ENCODE measurements around the gene CAMK1D. TPM values are rescaled to one million over a fixed set of nuclear protein-coding genes. Genes with fewer than 3 reads are reported as not detected.
A peak's percentile ranks its signal among the peaks of the same experiment; 100 is the strongest.

The CAMK1D gene
- total RNA-seq, 2 donors from 2014 or later, result 4.8 to 14.5 TPM

- Histone ChIP-seq H3K4me1 (replicated peaks) (no peaks in the 10 kb centered on the region), H3K4me3 (no peak overlapping the region), H3K27me3 (replicated peaks; ENCODE audit: insufficient read depth) (no peaks in the 10 kb centered on the region), H3K36me3 (no peaks in the 10 kb centered on the region), H3K27ac (peak overlapping the region in 1 of 2 donors; percentile 31), H3K9me3 (no peaks in the 10 kb centered on the region)
- 72% methylated on average over 18 of the region's 18 CpGs for WGBS
- intact Hi-C loops (cut with DNase I), result no loop called here
- DNase-seq (ENCODE audit: low spot score), result no peak
- TF ChIP-seq POLR2AphosphoS5 (IDR thresholded peaks at IDR 0.05) (no peak), CTCF (IDR thresholded peaks at IDR 0.05) (no peak), POLR2A (IDR thresholded peaks at IDR 0.05) (no peak)
Measured at GRCh38 chr10:12448729-12449391, 99.5 kb downstream of the CAMK1D start.

- no peaks in the 10 kb centered on the region for H3K36me3 ChIP-seq
- H3K27ac ChIP-seq, result no peak overlapping the region
- no peak for DNase-seq (ENCODE audit: low spot score)
- TF ChIP-seq CTCF (IDR thresholded peaks at IDR 0.05), result no peak
- no peak for TF ChIP-seq POLR2A (IDR thresholded peaks at IDR 0.05)
- TF ChIP-seq POLR2AphosphoS5 (IDR thresholded peaks at IDR 0.05), result no peak
- intact Hi-C loops (cut with DNase I), result no loop called here
- WGBS, result 75% methylated on average over 5 of the region's 5 CpGs
- no peaks in the 10 kb centered on the region for H3K9me3 ChIP-seq
- H3K4me1 ChIP-seq (replicated peaks), result no peaks in the 10 kb centered on the region
- no peaks in the 10 kb centered on the region for H3K27me3 ChIP-seq (replicated peaks; ENCODE audit: insufficient read depth)
- no peak overlapping the region for H3K4me3 ChIP-seq
Measured at GRCh38 chr10:12455318-12455717, 106.0 kb downstream of the CAMK1D start.

GRCh38 chr10:12455766-12456165, 106.4 kb downstream of the CAMK1D start:
- H3K27me3 ChIP-seq (replicated peaks; ENCODE audit: insufficient read depth), result no peaks in the 10 kb centered on the region
- no peak overlapping the region for H3K27ac ChIP-seq
- intact Hi-C loops (cut with DNase I), result no loop called here
- TF ChIP-seq CTCF (IDR thresholded peaks at IDR 0.05) (no peak), POLR2AphosphoS5 (IDR thresholded peaks at IDR 0.05) (no peak), POLR2A (IDR thresholded peaks at IDR 0.05) (no peak)
- 13% methylated on average over 4 of the region's 4 CpGs for WGBS
- no peak overlapping the region for H3K4me3 ChIP-seq
- H3K36me3 ChIP-seq, result no peaks in the 10 kb centered on the region
- no peak for DNase-seq (ENCODE audit: low spot score)
- no peaks in the 10 kb centered on the region for H3K4me1 ChIP-seq (replicated peaks)
- no peaks in the 10 kb centered on the region for H3K9me3 ChIP-seq

GRCh38 chr10:12459340-12459739, 110.0 kb downstream of the CAMK1D start:
- intact Hi-C loops (cut with DNase I), result no loop called here
- TF ChIP-seq CTCF (IDR thresholded peaks at IDR 0.05) (no peak), POLR2A (IDR thresholded peaks at IDR 0.05) (no peak), POLR2AphosphoS5 (IDR thresholded peaks at IDR 0.05) (no peak)
- Histone ChIP-seq H3K36me3 (no peaks in the 10 kb centered on the region), H3K27me3 (replicated peaks; ENCODE audit: insufficient read depth) (no peaks in the 10 kb centered on the region), H3K27ac (no peak overlapping the region), H3K4me1 (replicated peaks) (no peaks in the 10 kb centered on the region), H3K9me3 (no peaks in the 10 kb centered on the region), H3K4me3 (no peak overlapping the region)
- WGBS, result 79% methylated on average over 4 of the region's 4 CpGs
- no peak for DNase-seq (ENCODE audit: low spot score)

- H3K36me3 ChIP-seq, result no peaks in the 10 kb centered on the region
- TF ChIP-seq POLR2A (IDR thresholded peaks at IDR 0.05) (no peak), POLR2AphosphoS5 (IDR thresholded peaks at IDR 0.05) (no peak), CTCF (IDR thresholded peaks at IDR 0.05) (no peak)
- no peak overlapping the region for H3K4me3 ChIP-seq
- no peak overlapping the region for H3K27ac ChIP-seq
- no peaks in the 10 kb centered on the region for H3K9me3 ChIP-seq
- intact Hi-C loops (cut with DNase I), result no loop called here
- WGBS, result 50% methylated on average over 6 of the region's 6 CpGs
- H3K27me3 ChIP-seq (replicated peaks; ENCODE audit: insufficient read depth), result no peaks in the 10 kb centered on the region
- no peaks in the 10 kb centered on the region for H3K4me1 ChIP-seq (replicated peaks)
- DNase-seq (ENCODE audit: low spot score), result no peak
Measured at GRCh38 chr10:12459762-12460161, 110.4 kb downstream of the CAMK1D start.
